ENCODE measurements around the gene PIGT.
A peak's percentile ranks its signal among the peaks of the same experiment; 100 is the strongest.

PIGT gene

DNA sequence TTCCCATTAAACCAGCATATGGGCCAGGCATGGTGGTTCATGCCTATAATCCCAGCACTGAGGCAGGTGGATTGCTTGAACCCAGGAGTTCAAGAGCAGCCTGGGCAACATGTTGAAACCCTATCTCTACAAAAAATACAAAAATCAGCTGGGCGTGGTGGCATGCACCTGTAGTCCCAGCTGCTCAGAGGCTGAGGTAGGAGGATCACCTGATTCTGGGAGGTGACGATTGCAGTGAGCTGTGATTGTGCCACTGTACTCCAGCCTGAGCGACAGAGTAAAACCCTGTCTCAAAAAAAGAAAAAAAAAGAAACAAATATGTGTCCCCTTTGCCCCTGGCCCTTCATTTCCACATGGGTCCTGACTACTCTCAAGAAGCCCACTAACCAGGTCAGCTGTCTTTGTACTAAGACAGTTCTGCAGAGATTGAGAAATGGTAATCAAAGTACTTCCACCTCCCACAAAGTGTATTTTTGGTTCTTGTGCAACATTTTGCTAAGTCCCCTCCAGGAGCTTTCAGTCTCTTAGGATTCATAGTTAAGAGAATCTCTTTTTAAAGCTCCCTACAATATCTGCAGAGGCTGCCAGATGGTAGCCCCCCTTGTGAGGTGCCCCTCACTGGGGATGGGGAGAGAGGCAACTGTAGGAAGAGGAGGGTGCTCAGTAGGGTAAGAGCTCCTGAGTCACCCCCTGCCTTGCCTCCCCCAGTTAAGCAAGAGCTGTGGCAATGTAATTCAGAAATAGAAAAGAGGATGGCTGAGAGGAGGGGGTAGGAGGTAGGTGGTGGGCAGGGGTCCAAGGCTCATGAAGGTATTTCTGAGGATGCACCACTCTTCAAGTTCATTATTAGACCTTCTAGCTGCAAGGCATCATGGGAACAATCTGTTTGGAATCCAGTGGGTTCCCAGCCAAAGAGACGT is 37.1 kb downstream of the PIGT start:
- TF ChIP-seq, protein P1, sequence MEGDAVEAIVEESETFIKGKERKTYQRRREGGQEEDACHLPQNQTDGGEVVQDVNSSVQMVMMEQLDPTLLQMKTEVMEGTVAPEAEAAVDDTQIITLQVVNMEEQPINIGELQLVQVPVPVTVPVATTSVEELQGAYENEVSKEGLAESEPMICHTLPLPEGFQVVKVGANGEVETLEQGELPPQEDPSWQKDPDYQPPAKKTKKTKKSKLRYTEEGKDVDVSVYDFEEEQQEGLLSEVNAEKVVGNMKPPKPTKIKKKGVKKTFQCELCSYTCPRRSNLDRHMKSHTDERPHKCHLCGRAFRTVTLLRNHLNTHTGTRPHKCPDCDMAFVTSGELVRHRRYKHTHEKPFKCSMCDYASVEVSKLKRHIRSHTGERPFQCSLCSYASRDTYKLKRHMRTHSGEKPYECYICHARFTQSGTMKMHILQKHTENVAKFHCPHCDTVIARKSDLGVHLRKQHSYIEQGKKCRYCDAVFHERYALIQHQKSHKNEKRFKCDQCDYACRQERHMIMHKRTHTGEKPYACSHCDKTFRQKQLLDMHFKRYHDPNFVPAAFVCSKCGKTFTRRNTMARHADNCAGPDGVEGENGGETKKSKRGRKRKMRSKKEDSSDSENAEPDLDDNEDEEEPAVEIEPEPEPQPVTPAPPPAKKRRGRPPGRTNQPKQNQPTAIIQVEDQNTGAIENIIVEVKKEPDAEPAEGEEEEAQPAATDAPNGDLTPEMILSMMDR (IDR thresholded peaks at IDR 0.05; ENCODE audit: extremely low read depth, insufficient read depth, missing control alignments): no peak
- no peak for DNase-seq (ENCODE audit: low spot score)
- in situ Hi-C loops (cut with MboI; ENCODE audit: low pct_unique_long_range_greater_than_20kb, low sequenced_read_pairs, unreplicated experiment): loop anchor here (25.0 kb wide), 1 partner anchor 309 kb away; no protein-coding TSS in a partner anchor

DNA sequence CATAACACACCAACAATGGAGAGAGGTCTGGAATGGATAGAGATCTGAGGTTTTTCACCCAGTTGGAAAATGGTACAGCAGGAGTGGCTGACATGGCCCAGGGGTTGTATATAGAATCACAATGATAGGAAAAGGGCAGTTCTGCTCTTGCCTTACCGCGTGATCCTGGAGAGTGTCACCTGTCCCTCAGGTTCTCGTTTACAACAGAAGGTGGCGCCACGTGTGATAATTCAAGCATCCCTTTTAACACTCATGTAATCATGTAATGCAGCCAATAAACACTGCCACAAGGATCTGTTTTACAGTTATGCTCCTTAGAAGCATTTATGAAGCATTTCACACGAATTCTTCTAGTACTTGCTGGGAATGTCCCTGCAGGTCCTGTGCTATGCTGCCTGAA is 40.7 kb downstream of the PIGT start:
- TF ChIP-seq, protein P1 (IDR thresholded peaks at IDR 0.05; ENCODE audit: extremely low read depth, insufficient read depth, missing control alignments): peak; percentile 52
- no peak for DNase-seq (ENCODE audit: low spot score)
- in situ Hi-C loops (cut with MboI; ENCODE audit: low pct_unique_long_range_greater_than_20kb, low sequenced_read_pairs, unreplicated experiment): loop anchor here (25.0 kb wide), 1 partner anchor 306 kb away; no protein-coding TSS in a partner anchor

DNA sequence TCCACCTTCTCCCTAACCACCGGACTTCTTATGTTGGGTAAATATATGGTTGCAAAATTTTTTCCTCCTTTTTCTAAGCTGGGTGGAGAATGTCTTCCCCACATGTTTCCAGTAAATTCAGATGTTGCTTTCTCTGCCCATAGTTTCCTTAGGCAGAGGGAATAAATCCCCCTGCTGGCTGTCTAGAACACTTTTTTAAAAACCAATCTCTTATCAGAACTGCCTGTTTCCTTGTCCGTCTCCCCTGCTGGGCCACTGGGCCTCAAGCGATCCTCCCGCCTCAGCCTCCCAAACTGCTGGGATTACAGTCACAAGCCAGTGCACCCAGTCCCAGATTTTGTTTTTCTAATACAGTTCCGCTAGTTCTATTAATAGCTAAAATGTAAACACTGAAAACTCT is 43.7 kb downstream of the PIGT start:
- TF ChIP-seq, protein P1 (IDR thresholded peaks at IDR 0.05; ENCODE audit: extremely low read depth, insufficient read depth, missing control alignments): no peak
- in situ Hi-C loops (cut with MboI; ENCODE audit: low pct_unique_long_range_greater_than_20kb, low sequenced_read_pairs, unreplicated experiment): loop anchor here (25.0 kb wide), 1 partner anchor 303 kb away; no protein-coding TSS in a partner anchor
- DNase-seq (ENCODE audit: low spot score): no peak

DNA sequence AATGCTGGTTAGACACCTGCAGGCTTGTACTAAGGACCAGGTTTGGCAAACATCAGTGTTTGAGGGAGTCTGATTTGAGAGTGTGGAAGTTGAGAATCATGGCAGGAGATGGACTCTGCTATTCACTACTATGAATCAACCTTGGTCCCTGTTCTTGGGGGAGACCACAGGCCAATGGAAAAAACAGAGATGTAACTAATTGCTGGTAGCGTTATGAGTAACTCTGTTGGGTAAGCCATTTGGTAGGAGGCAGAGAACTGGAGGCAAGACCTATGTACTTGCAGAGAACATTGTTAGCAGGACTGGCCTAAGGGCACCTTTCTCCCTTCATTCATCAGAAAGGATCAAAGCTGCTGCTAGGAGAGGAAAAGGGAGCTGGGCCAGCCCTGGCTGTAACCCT is 45.3 kb downstream of the PIGT start:
- in situ Hi-C loops (cut with MboI; ENCODE audit: low pct_unique_long_range_greater_than_20kb, low sequenced_read_pairs, unreplicated experiment): loop anchor here (25.0 kb wide), 1 partner anchor 301 kb away; no protein-coding TSS in a partner anchor
- TF ChIP-seq, protein P1 (IDR thresholded peaks at IDR 0.05; ENCODE audit: extremely low read depth, insufficient read depth, missing control alignments): no peak
- no peak for DNase-seq (ENCODE audit: low spot score)

DNA sequence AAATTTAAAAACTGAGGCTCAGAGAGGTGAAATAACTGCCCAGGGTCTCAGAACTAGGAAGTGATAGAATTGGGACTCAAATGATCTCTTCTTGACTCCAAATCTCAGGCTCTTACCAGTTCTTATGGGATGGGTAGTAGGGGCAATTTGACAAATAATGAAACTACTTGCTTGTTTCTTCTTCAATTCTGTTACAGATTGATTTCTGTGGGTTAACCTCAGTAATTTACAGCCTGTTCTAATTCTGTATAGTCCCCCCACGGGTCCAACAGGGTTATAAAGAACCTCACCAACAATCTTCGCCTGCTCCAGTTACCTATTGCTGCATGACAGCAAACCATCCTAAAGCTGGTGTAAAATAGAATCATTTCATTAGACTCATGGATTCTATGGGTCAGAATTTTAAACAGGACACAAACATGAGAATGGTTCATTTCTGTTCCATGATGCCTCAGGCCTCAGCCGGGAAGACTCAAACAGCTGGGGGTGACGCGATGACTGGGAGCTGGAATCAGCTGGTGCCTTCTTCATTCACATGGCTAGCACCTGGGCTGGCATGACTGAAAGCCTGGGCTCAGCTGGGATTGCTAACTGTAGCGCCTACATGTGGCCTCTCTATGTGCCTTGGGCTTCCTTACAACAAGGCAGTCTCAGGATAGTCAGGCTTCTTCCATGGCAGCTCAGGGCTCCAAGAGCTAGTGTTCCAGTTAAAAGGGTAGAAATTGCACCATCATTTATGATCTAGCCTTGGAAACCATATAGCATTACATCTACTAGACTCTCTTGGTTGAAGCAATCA is 47.0 kb downstream of the PIGT start:
- in situ Hi-C loops (cut with MboI; ENCODE audit: low pct_unique_long_range_greater_than_20kb, low sequenced_read_pairs, unreplicated experiment): loop anchor here (25.0 kb wide), 1 partner anchor 299 kb away; no protein-coding TSS in a partner anchor
- no peak for DNase-seq (ENCODE audit: low spot score)

DNA sequence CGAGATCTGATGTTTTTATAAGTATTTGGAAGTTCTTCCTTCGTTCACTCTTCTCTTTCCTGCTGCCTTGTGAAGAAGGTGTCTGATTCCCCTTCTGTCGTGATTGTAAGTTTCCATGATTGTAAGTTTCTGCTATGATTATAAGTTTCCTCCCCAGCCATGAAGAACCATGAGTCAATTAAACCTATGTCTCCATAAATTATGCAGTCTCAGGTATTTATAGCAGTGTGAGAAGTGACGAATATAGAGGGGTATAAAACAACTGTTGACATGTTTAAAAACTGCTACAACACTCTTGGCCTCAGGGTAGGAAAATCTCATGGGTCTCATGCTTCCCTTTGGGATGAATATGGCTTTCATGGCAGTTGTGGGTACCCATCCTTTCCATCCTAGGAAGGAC is 47.8 kb downstream of the PIGT start:
- in situ Hi-C loops (cut with MboI; ENCODE audit: low pct_unique_long_range_greater_than_20kb, low sequenced_read_pairs, unreplicated experiment): loop anchor here (25.0 kb wide), 1 partner anchor 299 kb away; no protein-coding TSS in a partner anchor
- TF ChIP-seq, protein P1 (IDR thresholded peaks at IDR 0.05; ENCODE audit: extremely low read depth, insufficient read depth, missing control alignments): no peak
- DNase-seq (ENCODE audit: low spot score): no peak

More for the DNA sequence above, 47.0 kb downstream of the PIGT start:
- TF ChIP-seq, protein P1 (IDR thresholded peaks at IDR 0.05; ENCODE audit: extremely low read depth, insufficient read depth, missing control alignments): no peak

Data from GM13977 (cell line).